ENCODE measurements around the gene CYP4F8.

CYP4F8 gene

DNA sequence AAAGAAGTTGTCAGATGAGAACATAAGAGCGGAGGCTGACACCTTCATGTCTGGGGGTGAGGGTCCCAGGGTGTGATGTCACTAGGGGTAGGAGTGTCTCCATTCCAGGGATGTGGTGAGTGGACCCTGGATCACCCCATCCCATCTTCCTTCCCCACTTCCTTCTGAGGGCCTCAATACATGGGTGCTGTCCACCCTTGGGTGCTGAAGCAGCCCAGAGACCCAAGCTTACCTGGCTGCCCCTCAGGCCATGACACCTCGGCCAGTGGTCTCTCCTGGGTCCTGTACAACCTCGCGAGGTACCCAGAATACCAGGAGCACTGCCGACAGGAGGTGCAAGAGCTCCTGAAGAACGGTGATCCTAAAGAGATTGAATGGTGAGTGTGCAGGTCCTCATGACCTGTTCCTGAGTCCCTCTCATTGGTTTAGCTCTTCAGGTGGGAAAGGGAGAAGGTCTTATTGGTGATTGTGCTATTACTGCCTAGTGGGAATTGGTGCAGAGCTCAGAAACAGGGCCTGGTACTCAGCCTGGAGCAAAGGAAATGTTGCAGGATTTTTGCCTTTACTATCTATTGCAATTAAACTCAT is 37.7 kb upstream of the CYP4F8 start:
- Histone ChIP-seq H3K27me3 (ENCODE audit: control insufficient read depth in 1 of 2, insufficient read depth in 1 of 2, low read length in 2 of 2) (peaks cover 0 to 42% of the 10 kb centered on the region in 2 experiments), H3K27ac (ENCODE audit: low read length, poor library complexity, severe bottlenecking) (no peak overlapping the region), H3K36me3 (ENCODE audit: control insufficient read depth in 1 of 2, insufficient read depth in 2 of 2, low read depth in 1 of 2, low read length in 2 of 2) (no peaks in the 10 kb centered on the region), H3K4me2 (ENCODE audit: low read length, poor library complexity, severe bottlenecking) (no peak overlapping the region), H3K18ac (ENCODE audit: low read depth in 1 of 2, low read length in 2 of 2) (no peak overlapping the region), H3K14ac (ENCODE audit: low read length in 2 of 2) (no peak overlapping the region), H3K9ac (ENCODE audit: low read length) (no peak overlapping the region), H2AK5ac (ENCODE audit: low read length, severe bottlenecking) (no peak overlapping the region), H2BK12ac (ENCODE audit: low read length in 2 of 2) (no peak overlapping the region), H2BK15ac (ENCODE audit: low read depth, poor library complexity, severe bottlenecking) (no peak overlapping the region), H4K91ac (ENCODE audit: low read length) (no peak overlapping the region), H3K4ac (ENCODE audit: low read depth in 1 of 2, low read length in 2 of 2) (no peak overlapping the region), H3K23ac (ENCODE audit: low read length in 2 of 2) (no peak overlapping the region), H2BK5ac (ENCODE audit: low read depth, low read length, poor library complexity, severe bottlenecking) (no peak overlapping the region), H4K8ac (ENCODE audit: low read length) (no peak overlapping the region), H2AFZ (ENCODE audit: low read depth, low read length) (no peak overlapping the region), H3K79me1 (replicated peaks; ENCODE audit: low read length, poor library complexity, severe bottlenecking) (no peaks in the 10 kb centered on the region), H3K4me3 (ENCODE audit: insufficient read depth in 1 of 2, low read depth in 1 of 2, low read length in 2 of 2) (no peak overlapping the region), H3K4me1 (ENCODE audit: control insufficient read depth, insufficient read depth, low read depth, low read length) (no peaks in the 10 kb centered on the region), H3K9me3 (ENCODE audit: control insufficient read depth, low read length) (no peaks in the 10 kb centered on the region), H2BK120ac (ENCODE audit: low read depth, low read length) (no peak overlapping the region)
- WGBS: 63% methylated on average over 5 of the region's 6 CpGs
- DNase-seq: no peak

DNA sequence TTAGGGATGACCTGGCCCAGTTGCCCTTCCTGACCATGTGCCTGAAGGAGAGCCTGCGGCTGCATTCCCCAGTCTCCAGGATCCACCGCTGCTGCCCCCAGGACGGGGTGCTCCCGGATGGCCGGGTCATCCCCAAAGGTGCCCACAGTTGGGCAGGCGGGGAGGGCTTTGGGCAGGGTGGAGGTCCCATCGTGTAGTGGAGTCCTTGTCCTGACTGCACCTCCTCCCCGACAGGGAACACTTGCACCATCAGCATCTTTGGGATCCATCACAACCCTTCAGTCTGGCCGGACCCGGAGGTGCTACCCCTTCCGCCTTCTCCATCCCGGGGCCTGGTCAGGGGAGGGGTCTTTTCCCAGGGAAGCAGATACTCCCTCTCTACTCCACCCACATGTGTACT is 31.7 kb upstream of the CYP4F8 start:
- Histone ChIP-seq H3K4me2 (ENCODE audit: low read length, poor library complexity, severe bottlenecking) (no peak overlapping the region), H3K27ac (ENCODE audit: low read length, poor library complexity, severe bottlenecking) (no peak overlapping the region), H3K4me1 (ENCODE audit: control insufficient read depth, insufficient read depth, low read depth, low read length) (no peaks in the 10 kb centered on the region), H3K9ac (ENCODE audit: low read length) (no peak overlapping the region), H2BK15ac (ENCODE audit: low read depth, poor library complexity, severe bottlenecking) (no peak overlapping the region), H2BK5ac (ENCODE audit: low read depth, low read length, poor library complexity, severe bottlenecking) (no peak overlapping the region), H2AFZ (ENCODE audit: low read depth, low read length) (no peak overlapping the region), H3K23ac (ENCODE audit: low read length in 2 of 2) (no peak overlapping the region), H2BK12ac (ENCODE audit: low read length in 2 of 2) (no peak overlapping the region), H3K36me3 (ENCODE audit: control insufficient read depth in 1 of 2, insufficient read depth in 2 of 2, low read depth in 1 of 2, low read length in 2 of 2) (no peaks in the 10 kb centered on the region), H2AK5ac (ENCODE audit: low read length, severe bottlenecking) (no peak overlapping the region), H4K91ac (ENCODE audit: low read length) (no peak overlapping the region), H3K9me3 (ENCODE audit: control insufficient read depth, low read length) (no peaks in the 10 kb centered on the region), H4K8ac (ENCODE audit: low read length) (no peak overlapping the region), H3K4ac (ENCODE audit: low read depth in 1 of 2, low read length in 2 of 2) (no peak overlapping the region), H3K14ac (ENCODE audit: low read length in 2 of 2) (no peak overlapping the region), H3K4me3 (ENCODE audit: insufficient read depth in 1 of 2, low read depth in 1 of 2, low read length in 2 of 2) (no peak overlapping the region), H2BK120ac (ENCODE audit: low read depth, low read length) (no peak overlapping the region), H3K18ac (ENCODE audit: low read depth in 1 of 2, low read length in 2 of 2) (no peak overlapping the region), H3K27me3 (ENCODE audit: control insufficient read depth in 1 of 2, insufficient read depth in 1 of 2, low read length in 2 of 2) (peaks cover 0 to 43% of the 10 kb centered on the region in 2 experiments), H3K79me1 (replicated peaks; ENCODE audit: low read length, poor library complexity, severe bottlenecking) (no peaks in the 10 kb centered on the region)
- WGBS: 85% methylated on average over 11 of the region's 12 CpGs
- DNase-seq: no peak

DNA sequence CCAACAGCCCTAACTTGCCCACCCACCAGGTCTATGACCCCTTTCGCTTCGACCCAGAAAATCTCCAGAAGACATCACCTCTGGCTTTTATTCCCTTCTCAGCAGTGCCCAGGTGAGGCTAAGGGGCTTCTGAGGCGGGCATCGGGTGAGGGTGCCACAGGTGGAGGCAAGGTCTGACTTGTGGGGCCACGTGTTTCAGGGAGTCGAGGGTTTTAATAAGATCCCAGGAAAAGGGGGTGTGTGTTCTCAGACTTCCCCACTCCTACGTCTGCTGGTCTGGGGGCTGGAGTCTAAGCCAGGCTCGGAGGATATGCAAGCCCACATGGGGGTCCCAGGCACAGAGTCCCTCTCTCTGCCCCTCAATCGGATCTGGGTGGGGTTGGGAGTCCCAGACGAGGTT is 30.9 kb upstream of the CYP4F8 start:
- H3K36me3 ChIP-seq (ENCODE audit: control insufficient read depth in 1 of 2, insufficient read depth in 2 of 2, low read depth in 1 of 2, low read length in 2 of 2): no peaks in the 10 kb centered on the region
- no peak for DNase-seq
- H3K4me1 ChIP-seq (ENCODE audit: control insufficient read depth, insufficient read depth, low read depth, low read length): no peaks in the 10 kb centered on the region
- H3K27ac ChIP-seq (ENCODE audit: low read length, poor library complexity, severe bottlenecking): no peak overlapping the region
- H3K27me3 ChIP-seq (ENCODE audit: control insufficient read depth in 1 of 2, insufficient read depth in 1 of 2, low read length in 2 of 2): peaks cover 0 to 46% of the 10 kb centered on the region in 2 experiments
- no peak overlapping the region for H3K4me2 ChIP-seq (ENCODE audit: low read length, poor library complexity, severe bottlenecking)
- H3K14ac ChIP-seq (ENCODE audit: low read length in 2 of 2): no peak overlapping the region
- no peak overlapping the region for H3K4me3 ChIP-seq (ENCODE audit: insufficient read depth in 1 of 2, low read depth in 1 of 2, low read length in 2 of 2)
- no peak overlapping the region for H2BK120ac ChIP-seq (ENCODE audit: low read depth, low read length)
- H3K9me3 ChIP-seq (ENCODE audit: control insufficient read depth, low read length): no peaks in the 10 kb centered on the region
- no peak overlapping the region for H2BK5ac ChIP-seq (ENCODE audit: low read depth, low read length, poor library complexity, severe bottlenecking)
- H3K23ac ChIP-seq (ENCODE audit: low read length in 2 of 2): no peak overlapping the region
- H4K8ac ChIP-seq (ENCODE audit: low read length): no peak overlapping the region
- no peaks in the 10 kb centered on the region for H3K79me1 ChIP-seq (replicated peaks; ENCODE audit: low read length, poor library complexity, severe bottlenecking)
- no peak overlapping the region for H2BK12ac ChIP-seq (ENCODE audit: low read length in 2 of 2)
- no peak overlapping the region for H3K18ac ChIP-seq (ENCODE audit: low read depth in 1 of 2, low read length in 2 of 2)
- 78% methylated on average over 10 of the region's 10 CpGs for WGBS
- H2AK5ac ChIP-seq (ENCODE audit: low read length, severe bottlenecking): no peak overlapping the region
- H3K9ac ChIP-seq (ENCODE audit: low read length): no peak overlapping the region
- no peak overlapping the region for H2BK15ac ChIP-seq (ENCODE audit: low read depth, poor library complexity, severe bottlenecking)
- H2AFZ ChIP-seq (ENCODE audit: low read depth, low read length): no peak overlapping the region
- no peak overlapping the region for H3K4ac ChIP-seq (ENCODE audit: low read depth in 1 of 2, low read length in 2 of 2)
- no peak overlapping the region for H4K91ac ChIP-seq (ENCODE audit: low read length)

DNA sequence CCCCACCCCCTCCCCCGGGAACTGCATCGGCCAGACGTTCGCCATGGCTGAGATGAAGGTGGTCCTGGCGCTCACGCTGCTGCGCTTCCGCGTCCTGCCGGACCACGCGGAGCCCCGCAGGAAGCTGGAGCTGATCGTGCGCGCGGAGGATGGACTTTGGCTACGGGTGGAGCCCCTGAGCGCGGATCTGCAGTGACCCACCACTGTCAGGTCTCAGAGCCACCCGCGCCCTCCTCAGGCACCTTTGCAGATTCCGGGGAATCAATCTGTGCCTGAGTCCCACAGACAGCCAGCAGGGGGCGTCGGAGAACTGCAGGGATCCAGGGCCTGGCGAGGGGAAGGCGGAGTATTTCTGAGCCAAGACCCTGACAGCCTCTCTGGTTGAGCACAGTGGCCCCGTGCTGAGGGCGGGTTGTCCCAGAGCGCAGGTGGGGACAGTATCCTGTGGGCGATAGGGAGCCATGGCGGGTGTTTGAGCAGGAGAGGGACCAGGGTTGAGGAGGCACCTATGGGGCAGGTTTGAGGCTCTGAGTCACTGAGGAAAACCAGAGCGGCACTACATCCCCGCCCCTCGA is 30.4 kb upstream of the CYP4F8 start:
- Histone ChIP-seq H3K18ac (ENCODE audit: low read depth in 1 of 2, low read length in 2 of 2) (no peak overlapping the region), H4K91ac (ENCODE audit: low read length) (no peak overlapping the region), H3K14ac (ENCODE audit: low read length in 2 of 2) (no peak overlapping the region), H2BK120ac (ENCODE audit: low read depth, low read length) (no peak overlapping the region), H3K27me3 (ENCODE audit: control insufficient read depth in 1 of 2, insufficient read depth in 1 of 2, low read length in 2 of 2) (peaks cover 0 to 47% of the 10 kb centered on the region in 2 experiments), H2BK12ac (ENCODE audit: low read length in 2 of 2) (no peak overlapping the region), H3K9ac (ENCODE audit: low read length) (no peak overlapping the region), H3K4me3 (ENCODE audit: insufficient read depth in 1 of 2, low read depth in 1 of 2, low read length in 2 of 2) (no peak overlapping the region), H2AFZ (ENCODE audit: low read depth, low read length) (no peak overlapping the region), H3K27ac (ENCODE audit: low read length, poor library complexity, severe bottlenecking) (no peak overlapping the region), H3K4me1 (ENCODE audit: control insufficient read depth, insufficient read depth, low read depth, low read length) (no peaks in the 10 kb centered on the region), H3K4ac (ENCODE audit: low read depth in 1 of 2, low read length in 2 of 2) (no peak overlapping the region), H2BK5ac (ENCODE audit: low read depth, low read length, poor library complexity, severe bottlenecking) (no peak overlapping the region), H2AK5ac (ENCODE audit: low read length, severe bottlenecking) (no peak overlapping the region), H3K4me2 (ENCODE audit: low read length, poor library complexity, severe bottlenecking) (no peak overlapping the region), H3K36me3 (ENCODE audit: control insufficient read depth in 1 of 2, insufficient read depth in 2 of 2, low read depth in 1 of 2, low read length in 2 of 2) (no peaks in the 10 kb centered on the region), H3K23ac (ENCODE audit: low read length in 2 of 2) (no peak overlapping the region), H4K8ac (ENCODE audit: low read length) (no peak overlapping the region), H3K9me3 (ENCODE audit: control insufficient read depth, low read length) (no peaks in the 10 kb centered on the region), H3K79me1 (replicated peaks; ENCODE audit: low read length, poor library complexity, severe bottlenecking) (no peaks in the 10 kb centered on the region), H2BK15ac (ENCODE audit: low read depth, poor library complexity, severe bottlenecking) (no peak overlapping the region)
- DNase-seq: no peak
- 79% methylated on average over 35 of the region's 35 CpGs for WGBS

Measured in mesenchymal stem cell (in vitro differentiated cells and primary cell).